ENCODE measurements around the gene GYG1.

GYG1 gene

GRCh38 chr3:149016669-149017541, 25.6 kb downstream of the GYG1 start:
- no peak for DNase-seq (ENCODE audit: low spot score)

GRCh38 chr3:149018247-149018646, 26.9 kb downstream of the GYG1 start:
- no peak for DNase-seq (ENCODE audit: low spot score)

DNA sequence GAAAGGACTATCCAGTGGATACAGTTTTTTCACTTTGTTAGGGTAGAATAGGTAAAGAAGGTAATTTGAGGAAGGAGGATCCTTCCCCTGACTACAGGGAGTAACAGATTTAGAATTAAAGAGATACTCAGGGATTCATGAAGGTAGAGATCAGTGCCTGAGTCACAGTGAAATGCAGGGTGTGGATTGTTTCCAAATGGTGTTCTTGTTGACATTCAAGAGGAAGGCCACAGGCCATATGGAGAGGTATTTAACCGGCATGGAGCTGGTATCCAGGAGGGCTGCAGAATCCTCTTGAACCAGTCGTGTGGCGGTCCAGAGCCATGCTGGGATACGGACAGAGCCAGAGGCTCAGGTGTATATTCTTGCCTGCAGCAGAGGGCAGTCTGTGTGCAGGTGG, 28.2 kb downstream of the GYG1 start:
- DNase-seq (ENCODE audit: low spot score): no peak

DNA sequence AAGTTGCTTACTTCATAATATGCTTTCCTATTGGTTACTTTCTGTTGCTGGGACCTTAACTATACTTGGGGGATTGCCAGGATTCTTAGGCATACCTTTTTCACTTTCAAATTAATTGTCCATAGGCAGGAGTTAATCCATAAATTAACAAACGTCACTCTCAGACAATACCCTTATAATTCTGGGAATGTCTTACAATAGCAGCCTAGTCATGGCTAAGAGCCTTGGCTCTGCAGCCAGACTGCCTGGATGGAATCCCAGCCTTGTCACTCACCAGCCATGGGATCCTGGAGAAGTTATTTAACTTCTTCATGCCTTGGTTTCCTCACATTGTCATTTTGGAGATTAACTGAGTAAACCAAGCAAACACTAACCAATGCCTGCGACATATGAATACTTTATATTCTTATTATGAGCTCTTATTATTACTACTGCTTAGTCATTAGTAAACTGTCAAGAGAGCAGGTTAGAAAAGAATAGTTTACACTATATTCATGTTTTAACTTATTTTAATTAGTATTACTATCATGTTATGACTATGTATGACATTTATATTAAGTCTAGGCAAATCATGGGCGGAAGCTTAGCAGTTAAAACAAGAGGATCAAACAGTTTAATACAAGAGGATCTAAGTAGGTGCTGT, 29.0 kb downstream of the GYG1 start:
- DNase-seq (ENCODE audit: low spot score): no peak

DNA sequence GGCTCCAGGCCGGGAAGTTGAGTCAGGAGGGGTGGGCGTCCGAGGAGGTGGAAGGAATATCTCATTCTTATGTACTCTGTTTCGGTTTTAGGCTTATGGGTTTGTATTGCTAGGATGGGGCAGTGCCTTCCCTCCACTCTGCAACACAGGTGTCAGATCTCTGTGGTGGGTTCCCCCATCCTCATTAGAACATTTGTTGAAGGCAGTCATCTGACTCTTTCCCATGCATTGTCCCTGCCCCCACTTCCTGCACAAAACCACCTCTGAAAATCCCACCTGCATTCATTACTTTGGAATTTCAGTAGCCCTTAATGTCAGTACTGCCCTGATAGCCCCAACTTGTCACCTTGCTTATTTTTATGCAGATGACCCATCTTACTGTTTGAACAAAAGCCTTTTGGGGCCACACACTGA, 29.5 kb downstream of the GYG1 start:
- DNase-seq (ENCODE audit: low spot score): no peak

- DNase-seq (ENCODE audit: low spot score): no peak
Measured at GRCh38 chr3:149021830-149022229, 30.5 kb downstream of the GYG1 start.

DNA sequence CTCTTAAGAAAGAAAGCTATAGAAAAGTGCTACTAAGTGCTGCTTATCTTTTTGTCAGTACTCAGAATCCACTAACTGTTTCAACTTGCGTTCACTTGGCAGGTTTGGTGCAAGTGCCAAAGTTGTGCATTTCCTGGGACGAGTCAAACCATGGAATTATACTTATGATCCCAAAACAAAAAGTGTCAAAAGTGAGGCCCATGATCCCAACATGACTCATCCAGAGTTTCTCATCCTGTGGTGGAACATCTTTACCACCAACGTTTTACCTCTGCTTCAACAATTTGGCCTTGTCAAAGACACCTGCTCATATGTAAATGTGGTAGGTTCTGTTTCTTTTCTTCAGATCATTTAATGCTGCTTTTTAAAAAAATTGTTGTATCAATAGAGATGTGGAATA, 32.6 kb downstream of the GYG1 start:
- no peak for DNase-seq (ENCODE audit: low spot score)

- DNase-seq (ENCODE audit: low spot score): no peak
Measured at GRCh38 chr3:149026718-149027117, 35.4 kb downstream of the GYG1 start.

GRCh38 chr3:149031096-149031495, 39.8 kb downstream of the GYG1 start:
- DNase-seq (ENCODE audit: low spot score): no peak

DNA sequence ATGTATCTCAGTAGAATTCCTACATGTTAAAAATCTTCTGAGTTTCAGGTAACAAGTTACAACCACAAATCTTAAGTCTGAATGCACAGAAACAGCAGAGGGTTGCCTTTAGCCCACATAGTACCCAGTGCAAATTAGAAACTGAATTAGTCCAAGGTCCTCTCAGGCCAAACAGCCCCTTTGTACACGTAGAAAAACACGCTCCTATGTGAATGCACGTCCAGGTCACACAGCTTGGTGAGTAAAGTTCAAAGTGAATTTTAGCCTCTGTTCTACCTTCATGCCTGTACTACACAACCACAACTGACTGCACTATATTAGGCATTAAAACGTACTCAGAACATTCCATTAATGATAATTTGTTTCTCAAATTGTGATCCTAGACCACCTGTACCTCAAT, 46.3 kb downstream of the GYG1 start:
- DNase-seq (ENCODE audit: low spot score): no peak

- DNase-seq (ENCODE audit: low spot score): no peak
Measured at GRCh38 chr3:149038322-149038721, 47.0 kb downstream of the GYG1 start.

DNA sequence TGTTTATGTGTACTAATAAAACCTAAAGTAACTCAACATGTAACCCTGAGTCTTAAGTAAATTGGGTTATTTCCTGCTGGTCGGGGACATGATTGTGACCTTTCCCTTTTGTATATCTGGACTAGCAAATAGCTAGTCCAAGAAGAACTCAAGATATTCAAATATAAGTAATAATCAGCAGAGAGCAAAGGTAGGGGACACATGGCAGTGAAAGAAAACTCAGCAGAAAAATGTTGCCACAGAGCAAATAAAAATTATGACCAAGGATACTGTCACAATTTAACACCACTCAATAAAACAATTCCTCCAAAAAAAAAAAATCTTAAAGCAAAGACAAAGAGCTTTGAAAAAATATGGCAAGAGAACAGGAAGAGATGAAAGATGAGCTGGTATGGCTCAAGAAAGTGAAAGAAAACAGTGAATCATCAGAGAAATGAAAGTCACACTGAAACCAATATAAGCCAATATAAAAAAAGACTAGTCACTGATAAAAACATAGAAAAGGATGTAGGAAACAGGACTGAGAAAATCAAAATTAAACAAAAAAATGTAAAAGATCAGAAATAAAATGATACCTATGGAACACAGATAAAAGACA, 51.5 kb downstream of the GYG1 start:
- DNase-seq (ENCODE audit: low spot score): no peak

GRCh38 chr3:149044339-149045083, 53.2 kb downstream of the GYG1 start:
- DNase-seq (ENCODE audit: low spot score): no peak

DNA sequence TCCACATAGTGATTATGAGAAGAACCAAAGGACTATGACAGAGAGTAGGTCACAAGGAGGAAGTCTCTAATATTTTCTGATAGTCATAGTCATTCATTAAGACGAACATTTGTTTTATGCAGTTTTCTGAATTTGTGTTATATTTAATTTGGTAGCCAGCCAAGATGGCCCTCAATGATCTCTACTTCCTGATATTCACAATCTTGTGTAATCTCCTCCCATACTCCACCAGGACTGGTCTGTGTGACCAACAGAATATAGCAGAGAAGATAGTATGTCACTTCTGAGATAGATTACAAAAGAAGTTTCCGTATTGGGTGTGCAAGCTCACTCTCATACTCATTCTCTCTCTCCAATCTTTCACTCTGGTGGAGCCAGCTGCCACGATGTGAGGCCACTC, 64.2 kb downstream of the GYG1 start:
- DNase-seq (ENCODE audit: low spot score): no peak

- no peak for DNase-seq (ENCODE audit: low spot score)
Measured at GRCh38 chr3:149058198-149058597, 66.9 kb downstream of the GYG1 start.

- no peak for DNase-seq (ENCODE audit: low spot score)
Measured at GRCh38 chr3:149058602-149059001, 67.3 kb downstream of the GYG1 start.

DNA sequence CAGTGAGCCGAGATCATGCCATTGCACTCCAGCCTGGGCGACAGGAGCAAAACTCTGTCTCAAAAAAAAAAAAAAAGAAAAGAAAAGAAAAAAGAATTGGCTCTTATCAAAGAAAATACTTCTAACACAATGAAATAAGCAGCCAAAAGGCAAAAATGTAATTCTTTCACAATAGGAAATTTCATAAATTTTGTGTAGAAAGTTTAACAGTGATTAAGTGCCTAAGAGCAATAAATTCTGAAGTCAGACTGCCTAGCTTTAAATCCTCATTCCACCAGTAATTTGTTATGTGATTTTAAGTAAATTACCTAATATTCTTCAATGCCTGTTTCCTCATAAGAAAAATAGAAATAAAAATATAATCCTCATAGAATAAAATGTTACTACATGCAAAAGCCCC, 70.4 kb downstream of the GYG1 start:
- DNase-seq (ENCODE audit: low spot score): no peak

GRCh38 chr3:149067883-149068282, 76.5 kb downstream of the GYG1 start:
- no peak for DNase-seq (ENCODE audit: low spot score)
